Activated naive CD8-positive, alpha-beta T cell (primary cell): ENCODE data around the gene CDK16.

Experiments
- H3K27ac Mint-ChIP-seq: one replicate; pipeline ENCODE4 v1.8.0; 2021; ENCODE audit warnings: mixed read lengths
- H3K27me3 Mint-ChIP-seq: one replicate; pipeline ENCODE4 v1.8.0; 2021; ENCODE audit warnings: mixed read lengths
- H3K36me3 Mint-ChIP-seq: one replicate; pipeline ENCODE4 v1.8.0; 2021; ENCODE audit warnings: mixed read lengths
- H3K4me1 Mint-ChIP-seq: one replicate; pipeline ENCODE4 v1.8.0; 2021; ENCODE audit warnings: low read depth, mixed read lengths
- H3K4me3 Mint-ChIP-seq: one replicate; pipeline ENCODE4 v1.8.0; 2021; ENCODE audit warnings: mild to moderate bottlenecking, mixed read lengths
- H3K9me3 Mint-ChIP-seq: one replicate; pipeline ENCODE4 v1.8.0; 2021; ENCODE audit warnings: low read depth, mixed read lengths

CDK16 gene

GRCh38 chrX:47179221-47179927 is 39.1 kb upstream of the CDK16 start:
- Mint-ChIP-seq H3K36me3 (no peaks in the 10 kb centered on the region), H3K4me3 (no peak overlapping the region), H3K27me3 (no peaks in the 10 kb centered on the region), H3K4me1 (no peaks in the 10 kb centered on the region), H3K27ac (no peak overlapping the region), H3K9me3 (no peaks in the 10 kb centered on the region)

- no peaks in the 10 kb centered on the region for H3K4me1 Mint-ChIP-seq
- no peaks in the 10 kb centered on the region for H3K27me3 Mint-ChIP-seq
- H3K9me3 Mint-ChIP-seq: no peaks in the 10 kb centered on the region
- no peak overlapping the region for H3K27ac Mint-ChIP-seq
- H3K36me3 Mint-ChIP-seq: no peaks in the 10 kb centered on the region
- no peak overlapping the region for H3K4me3 Mint-ChIP-seq
Observed at GRCh38 chrX:47179928-47180255, 38.6 kb upstream of the CDK16 start.

- H3K36me3 Mint-ChIP-seq: no peaks in the 10 kb centered on the region
- no peak overlapping the region for H3K27ac Mint-ChIP-seq
- no peak overlapping the region for H3K4me3 Mint-ChIP-seq
- no peaks in the 10 kb centered on the region for H3K27me3 Mint-ChIP-seq
- no peaks in the 10 kb centered on the region for H3K9me3 Mint-ChIP-seq
- H3K4me1 Mint-ChIP-seq: no peaks in the 10 kb centered on the region
Observed at GRCh38 chrX:47180346-47180745, 38.1 kb upstream of the CDK16 start.

- H3K27me3 Mint-ChIP-seq: no peaks in the 10 kb centered on the region
- no peak overlapping the region for H3K4me3 Mint-ChIP-seq
- no peak overlapping the region for H3K27ac Mint-ChIP-seq
- H3K36me3 Mint-ChIP-seq: no peaks in the 10 kb centered on the region
- H3K9me3 Mint-ChIP-seq: no peaks in the 10 kb centered on the region
- no peaks in the 10 kb centered on the region for H3K4me1 Mint-ChIP-seq
Observed at GRCh38 chrX:47181301-47181700, 37.2 kb upstream of the CDK16 start.

GRCh38 chrX:47182106-47182700 is 36.3 kb upstream of the CDK16 start:
- Mint-ChIP-seq H3K27ac (no peak overlapping the region), H3K27me3 (no peaks in the 10 kb centered on the region), H3K9me3 (no peaks in the 10 kb centered on the region), H3K4me3 (no peak overlapping the region), H3K36me3 (no peaks in the 10 kb centered on the region), H3K4me1 (no peaks in the 10 kb centered on the region)

- H3K27ac Mint-ChIP-seq: no peak overlapping the region
- no peak overlapping the region for H3K4me3 Mint-ChIP-seq
- peaks cover 12% of the 10 kb centered on the region for H3K4me1 Mint-ChIP-seq
- H3K36me3 Mint-ChIP-seq: no peaks in the 10 kb centered on the region
- H3K9me3 Mint-ChIP-seq: no peaks in the 10 kb centered on the region
- no peaks in the 10 kb centered on the region for H3K27me3 Mint-ChIP-seq
Observed at GRCh38 chrX:47184486-47184885, 34.0 kb upstream of the CDK16 start.

GRCh38 chrX:47185241-47185640 is 33.2 kb upstream of the CDK16 start:
- Mint-ChIP-seq H3K27me3 (no peaks in the 10 kb centered on the region), H3K36me3 (no peaks in the 10 kb centered on the region), H3K27ac (no peak overlapping the region), H3K4me3 (no peak overlapping the region), H3K4me1 (peaks cover 12% of the 10 kb centered on the region), H3K9me3 (no peaks in the 10 kb centered on the region)

- Mint-ChIP-seq H3K27ac (peak overlapping the region; percentile 54), H3K36me3 (no peaks in the 10 kb centered on the region), H3K27me3 (no peaks in the 10 kb centered on the region)
Observed at GRCh38 chrX:47186096-47186740, 32.3 kb upstream of the CDK16 start.

GRCh38 chrX:47187106-47187677 is 31.3 kb upstream of the CDK16 start:
- H3K36me3 Mint-ChIP-seq: no peaks in the 10 kb centered on the region
- H3K27ac Mint-ChIP-seq: no peak overlapping the region
- no peak overlapping the region for H3K4me3 Mint-ChIP-seq
- no peaks in the 10 kb centered on the region for H3K9me3 Mint-ChIP-seq
- H3K27me3 Mint-ChIP-seq: no peaks in the 10 kb centered on the region
- peaks cover 16% of the 10 kb centered on the region for H3K4me1 Mint-ChIP-seq

More at GRCh38 chrX:47186096-47186740, 32.3 kb upstream of the CDK16 start:
- no peak overlapping the region for H3K4me3 Mint-ChIP-seq
- H3K9me3 Mint-ChIP-seq: no peaks in the 10 kb centered on the region
- peaks cover 15% of the 10 kb centered on the region for H3K4me1 Mint-ChIP-seq

GRCh38 chrX:47189906-47190305 is 28.6 kb upstream of the CDK16 start:
- peaks cover 30% of the 10 kb centered on the region for H3K4me1 Mint-ChIP-seq
- no peaks in the 10 kb centered on the region for H3K27me3 Mint-ChIP-seq
- H3K4me3 Mint-ChIP-seq: no peak overlapping the region
- no peaks in the 10 kb centered on the region for H3K36me3 Mint-ChIP-seq
- H3K9me3 Mint-ChIP-seq: no peaks in the 10 kb centered on the region
- H3K27ac Mint-ChIP-seq: no peak overlapping the region

- H3K4me1 Mint-ChIP-seq: peaks cover 34% of the 10 kb centered on the region
- no peaks in the 10 kb centered on the region for H3K9me3 Mint-ChIP-seq
- H3K36me3 Mint-ChIP-seq: no peaks in the 10 kb centered on the region
Observed at GRCh38 chrX:47190445-47191269, 27.8 kb upstream of the CDK16 start.

GRCh38 chrX:47191331-47191730 is 27.1 kb upstream of the CDK16 start:
- peaks cover 41% of the 10 kb centered on the region for H3K4me1 Mint-ChIP-seq

More at GRCh38 chrX:47190445-47191269, 27.8 kb upstream of the CDK16 start:
- Mint-ChIP-seq H3K27ac (peak overlapping the region; percentile 96), H3K27me3 (no peaks in the 10 kb centered on the region), H3K4me3 (peak overlapping the region; percentile 93)

GRCh38 chrX:47191806-47192401 is 26.6 kb upstream of the CDK16 start:
- peaks cover 46% of the 10 kb centered on the region for H3K4me1 Mint-ChIP-seq
- H3K36me3 Mint-ChIP-seq: no peaks in the 10 kb centered on the region
- H3K27me3 Mint-ChIP-seq: no peaks in the 10 kb centered on the region
- peak overlapping the region; percentile 93 for H3K4me3 Mint-ChIP-seq
- no peak overlapping the region for H3K27ac Mint-ChIP-seq
- no peaks in the 10 kb centered on the region for H3K9me3 Mint-ChIP-seq

More at GRCh38 chrX:47191331-47191730, 27.1 kb upstream of the CDK16 start:
- H3K27ac Mint-ChIP-seq: peak overlapping the region; percentile 96
- no peaks in the 10 kb centered on the region for H3K27me3 Mint-ChIP-seq
- H3K9me3 Mint-ChIP-seq: no peaks in the 10 kb centered on the region
- no peaks in the 10 kb centered on the region for H3K36me3 Mint-ChIP-seq
- peak overlapping the region; percentile 93 for H3K4me3 Mint-ChIP-seq

GRCh38 chrX:47193475-47194193 is 24.8 kb upstream of the CDK16 start, which contains the start of gene UBA1:
UBA1 (plus strand) TSS chrX:47193829; CDS start chrX:47198803, 4,974 bp downstream.
- no peaks in the 10 kb centered on the region for H3K27me3 Mint-ChIP-seq
- H3K9me3 Mint-ChIP-seq: no peaks in the 10 kb centered on the region
- H3K27ac Mint-ChIP-seq: peak within 1 kb of the TSS; percentile 93
- H3K4me1 Mint-ChIP-seq: peaks cover 47% of the 10 kb centered on the region
- no peaks in the 10 kb centered on the region for H3K36me3 Mint-ChIP-seq
- peak within 1 kb of the TSS; percentile 94 for H3K4me3 Mint-ChIP-seq
